Measurements from ENCODE around the gene PIAS2. TPM values are rescaled to one million over a fixed set of nuclear protein-coding genes. Genes with fewer than 3 reads are reported as not detected.
"Not testable (repeated sequence)": the region's sequence is repeated elsewhere in the genome, so short reads cannot be mapped to it uniquely, and the experiment has no call there.

Gene PIAS2
- total RNA-seq, 1 donor from 2014 or later = 59.9 TPM

DNA sequence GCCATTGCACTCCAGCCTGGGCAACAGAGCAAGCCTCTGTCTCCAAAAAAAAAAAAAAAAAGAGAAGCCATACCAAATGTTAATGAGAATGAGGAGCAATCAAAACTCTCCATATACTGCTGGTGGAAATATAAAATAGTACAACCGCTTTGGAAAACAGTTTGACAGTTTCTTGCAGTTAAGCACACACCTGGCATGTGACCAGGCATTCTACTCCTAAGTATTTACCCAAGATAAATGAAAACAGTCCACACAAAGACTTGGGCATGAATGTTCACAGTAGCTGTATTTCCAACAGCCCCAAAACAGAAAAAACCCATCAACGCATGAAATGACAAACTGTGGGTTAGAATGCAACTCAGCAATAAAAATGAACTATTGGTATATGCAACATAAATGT is 84.5 kb downstream of the PIAS2 start:
- no peak for DNase-seq (ENCODE audit: low spot score)

DNA sequence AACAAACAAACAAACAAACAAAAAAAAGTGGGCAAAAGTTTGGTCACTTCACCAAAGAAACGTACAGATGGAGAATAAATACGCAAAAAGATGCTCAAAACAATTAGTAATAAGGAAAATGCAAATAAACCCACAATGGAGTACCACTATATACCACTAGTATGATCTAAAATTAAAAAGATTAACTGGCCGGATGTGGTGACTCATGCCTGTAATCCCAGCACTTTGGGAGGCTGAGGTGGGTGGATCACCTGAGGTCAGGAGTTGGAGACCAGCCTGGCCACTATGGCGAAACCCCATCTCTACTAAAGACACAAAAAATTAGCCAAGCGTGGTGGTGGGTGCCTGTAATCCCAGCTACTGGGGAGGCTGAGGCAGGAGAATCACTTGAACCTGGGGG is 84.9 kb downstream of the PIAS2 start:
- DNase-seq (ENCODE audit: low spot score) = not testable (repeated sequence)

DNA sequence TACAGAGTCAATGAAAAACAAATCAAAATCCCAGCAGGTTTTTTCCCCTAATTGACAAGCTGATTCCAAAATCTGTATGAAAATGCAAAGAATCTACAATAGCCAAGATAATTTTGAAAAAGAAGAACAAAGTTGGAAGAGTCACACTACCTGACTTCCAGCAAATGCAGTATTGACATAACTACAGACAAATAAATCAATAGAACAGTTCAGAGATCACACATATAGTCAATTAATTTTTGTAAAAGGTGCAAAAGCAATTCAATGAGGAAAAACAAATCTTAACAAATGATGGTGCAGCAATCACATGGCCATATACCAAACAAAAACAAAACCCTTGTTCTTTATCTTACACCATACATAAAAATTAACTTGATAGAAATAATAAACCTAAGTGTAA is 85.9 kb downstream of the PIAS2 start:
- no peak for DNase-seq (ENCODE audit: low spot score)

- no peak for DNase-seq (ENCODE audit: low spot score)
These were observed 86.7 kb downstream of the PIAS2 start for GRCh38 chr18:46830633-46831032.

DNA sequence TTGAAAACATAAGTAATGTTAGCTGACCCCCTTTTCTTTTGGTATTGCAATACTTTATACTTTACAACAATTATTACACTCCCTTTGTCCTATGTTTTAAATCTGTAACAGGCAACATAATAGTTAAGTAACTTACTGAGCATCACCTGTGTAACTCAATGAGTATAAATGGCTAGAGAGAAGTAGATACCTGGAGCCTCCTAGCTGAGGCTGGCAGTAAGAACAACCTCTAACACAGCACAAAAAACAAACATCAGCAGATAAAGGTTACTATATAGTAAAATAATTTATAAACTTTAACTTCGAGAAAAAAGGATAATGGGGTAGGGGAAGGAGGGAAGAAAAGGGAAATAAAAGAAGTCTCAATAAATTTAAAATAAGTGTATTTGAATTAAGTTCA is 87.4 kb downstream of the PIAS2 start:
- DNase-seq (ENCODE audit: low spot score) = no peak

DNA sequence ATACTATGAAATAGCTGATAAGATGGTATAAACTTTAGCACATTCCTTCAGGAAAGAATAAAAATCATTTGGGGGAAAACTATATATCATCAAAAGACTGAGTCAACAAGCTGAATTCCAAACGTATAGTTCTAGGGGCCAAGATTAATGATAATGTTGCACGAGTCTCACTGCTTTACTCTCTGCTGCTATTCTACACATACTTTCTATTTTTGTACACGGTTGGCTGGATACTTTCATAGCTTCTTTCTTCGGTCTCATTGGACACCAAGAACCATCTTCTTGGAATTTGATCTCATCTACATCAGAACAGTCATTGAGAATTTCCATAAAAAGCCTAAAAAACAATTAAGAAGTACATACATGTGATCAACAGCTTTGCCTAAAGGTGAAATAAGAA is 87.8 kb downstream of the PIAS2 start:
- DNase-seq (ENCODE audit: low spot score) = no peak

DNA sequence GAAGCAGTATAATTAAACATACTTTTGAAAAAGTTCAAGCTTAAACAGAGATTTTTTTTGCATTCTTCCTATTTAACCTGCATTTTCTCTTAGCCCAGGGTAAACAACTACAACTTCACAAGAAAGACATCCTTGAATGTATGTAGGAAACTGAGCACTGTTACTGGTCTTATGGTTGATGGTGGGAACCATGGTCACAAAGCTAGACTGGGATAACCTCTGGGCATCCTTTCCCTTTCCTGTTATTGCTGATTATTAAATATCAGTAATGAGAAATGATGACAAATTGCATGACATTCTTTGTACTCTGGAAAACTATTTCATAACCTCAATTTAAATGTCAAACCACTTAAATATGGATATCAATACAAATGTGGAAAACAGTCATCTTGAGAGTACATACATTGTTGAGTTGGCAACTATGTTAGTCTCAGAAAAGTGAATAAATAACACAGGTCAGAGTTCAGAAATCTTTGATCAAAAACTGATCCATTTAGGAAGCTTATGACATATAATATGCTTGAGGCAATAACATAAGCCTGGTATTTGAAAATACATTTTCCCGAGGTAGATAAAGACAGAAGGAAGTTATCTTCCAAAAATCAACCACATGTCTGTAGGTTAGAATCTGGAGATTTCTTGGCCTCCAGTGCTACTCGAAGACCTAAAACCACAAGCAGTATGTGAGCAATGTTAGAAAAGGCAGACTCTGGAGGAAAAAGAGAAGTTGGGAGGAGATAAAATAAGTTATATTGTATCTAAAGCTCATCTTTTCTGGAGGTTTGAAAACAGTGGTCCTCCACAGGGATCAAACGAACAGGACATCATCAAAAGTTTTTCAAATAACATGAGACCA is 95.2 kb downstream of the PIAS2 start:
- no peak for DNase-seq (ENCODE audit: low spot score)

GRCh38 chr18:46820863-46821262 is 96.4 kb downstream of the PIAS2 start:
- no peak for DNase-seq (ENCODE audit: low spot score)

DNA sequence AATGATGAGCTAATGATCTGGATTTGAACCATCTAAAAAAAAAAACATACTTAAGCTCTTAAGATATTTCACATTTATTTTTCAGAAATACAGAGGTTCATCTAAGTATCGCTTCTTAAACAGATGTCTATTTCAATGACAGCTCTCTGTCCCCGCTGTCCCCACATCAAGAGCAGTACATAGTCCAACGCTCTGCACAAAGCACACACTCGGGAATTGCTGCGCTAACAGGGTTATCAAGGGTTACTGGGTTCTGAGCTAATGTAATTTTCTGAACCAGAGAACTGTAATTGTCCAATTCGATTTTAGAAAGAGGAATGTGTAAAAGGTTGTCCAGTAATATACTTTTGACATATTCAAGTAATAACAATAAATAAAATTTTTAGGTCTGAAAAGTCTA is 101.6 kb downstream of the PIAS2 start:
- DNase-seq (ENCODE audit: low spot score) = no peak

DNA sequence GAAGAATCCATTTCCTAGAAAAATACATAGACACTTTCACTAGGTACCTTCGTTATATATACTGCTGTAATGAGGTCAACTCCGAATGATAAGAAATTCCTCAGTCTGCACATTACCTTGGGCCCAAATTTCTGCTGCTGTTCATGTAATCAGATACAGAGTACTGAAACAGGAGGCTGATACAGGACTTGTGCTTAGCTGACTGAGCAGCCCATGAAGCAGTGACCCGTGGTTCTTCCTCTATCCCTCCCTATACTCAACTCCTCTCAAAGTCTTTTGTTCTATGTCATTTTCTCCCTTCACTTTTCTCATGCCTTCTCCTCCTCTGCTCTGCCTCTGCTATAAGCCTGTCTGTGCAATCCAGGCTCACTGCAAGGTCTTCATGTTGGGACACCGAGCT is 102.9 kb downstream of the PIAS2 start:
- no peak for DNase-seq (ENCODE audit: low spot score)

DNA sequence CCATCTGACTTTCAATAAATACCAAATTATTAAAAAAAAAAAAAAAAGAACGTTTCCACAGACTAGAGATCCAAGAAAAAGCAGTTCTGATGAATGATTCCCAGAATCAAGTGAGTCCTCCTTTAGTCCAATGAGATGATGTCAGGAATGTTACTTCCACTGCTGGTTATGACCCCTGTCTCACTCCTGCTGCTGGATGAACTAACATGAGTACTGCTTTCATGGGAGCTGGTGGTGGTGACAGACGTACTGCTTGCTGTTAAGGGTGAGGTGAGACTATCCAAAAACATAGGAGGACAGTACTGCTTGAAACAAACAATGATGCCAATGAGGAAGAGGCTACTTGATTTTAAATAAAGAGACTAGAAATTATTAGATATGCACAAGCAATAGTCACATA is 105.0 kb downstream of the PIAS2 start:
- no peak for DNase-seq (ENCODE audit: low spot score)

DNA sequence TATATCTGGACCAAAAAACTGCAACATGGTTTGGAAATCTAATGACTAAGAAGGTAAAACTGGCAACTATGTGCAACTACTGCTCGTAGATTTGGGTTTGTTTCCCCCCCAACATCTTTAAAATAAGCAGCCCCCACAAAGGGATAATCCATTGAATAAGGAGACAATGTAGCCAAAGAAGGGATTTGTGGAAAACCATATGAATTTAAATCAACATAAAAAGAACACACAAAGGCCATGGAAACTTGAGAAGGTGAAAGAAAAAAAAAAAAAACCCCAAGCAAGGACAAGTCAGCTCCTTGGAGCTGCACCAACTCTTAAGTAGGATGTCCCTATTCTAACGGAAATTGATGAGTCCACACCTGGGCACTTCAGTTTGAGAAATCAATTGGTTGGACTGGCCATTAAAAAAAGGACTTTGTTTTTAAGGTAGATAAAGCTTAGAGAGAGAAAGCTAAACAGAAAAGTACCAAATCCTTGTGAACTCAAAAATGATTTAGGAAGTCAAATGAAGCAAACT is 106.8 kb downstream of the PIAS2 start:
- DNase-seq (ENCODE audit: low spot score) = no peak

- DNase-seq (ENCODE audit: low spot score) = no peak
These were observed 108.2 kb downstream of the PIAS2 start for GRCh38 chr18:46809145-46809544.

DNA sequence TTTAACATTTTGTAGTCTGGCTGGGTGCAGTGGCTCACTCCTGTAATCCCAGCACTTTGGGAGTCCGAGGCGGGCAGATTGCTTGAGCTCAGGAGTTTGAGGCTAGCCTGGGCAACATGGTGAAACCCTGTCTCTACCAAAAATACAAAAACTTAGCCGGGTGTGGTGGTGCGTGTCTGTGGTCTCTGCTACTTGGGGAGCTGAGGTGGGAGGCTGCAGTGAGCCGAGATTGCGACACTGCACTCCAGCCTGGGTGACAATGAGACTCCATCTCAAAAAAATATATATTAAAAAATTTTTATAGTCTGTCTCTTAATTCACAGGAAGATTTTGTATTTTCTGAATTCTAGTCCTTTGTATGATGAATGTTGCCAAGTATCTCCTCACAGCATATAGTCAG is 121.4 kb downstream of the PIAS2 start:
- DNase-seq (ENCODE audit: low spot score) = not testable (repeated sequence)

DNA sequence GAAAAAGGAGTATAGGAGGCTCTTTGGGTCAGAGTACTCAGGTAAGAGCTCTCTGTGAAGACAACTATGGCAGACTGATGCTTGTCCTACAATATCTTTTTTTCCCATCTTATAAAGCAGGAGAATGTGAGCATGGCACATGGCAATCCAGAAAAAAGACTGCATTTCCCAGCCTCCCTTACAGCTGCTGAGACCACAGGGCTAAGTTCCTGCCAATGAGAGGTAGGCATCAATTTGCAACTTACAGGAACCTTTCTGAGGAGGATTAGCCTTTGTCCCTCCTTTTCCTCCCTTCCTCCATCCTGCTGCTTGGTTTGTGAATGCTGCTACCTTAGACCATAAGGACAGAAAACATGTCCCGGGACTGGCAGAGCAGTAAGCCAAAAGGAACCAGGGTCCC is 122.7 kb downstream of the PIAS2 start:
- no peak for DNase-seq (ENCODE audit: low spot score)

GRCh38 chr18:46793565-46793964 is 123.7 kb downstream of the PIAS2 start:
- DNase-seq (ENCODE audit: low spot score) = no peak

GRCh38 chr18:46789088-46789487 is 128.2 kb downstream of the PIAS2 start:
- no peak for DNase-seq (ENCODE audit: low spot score)

DNA sequence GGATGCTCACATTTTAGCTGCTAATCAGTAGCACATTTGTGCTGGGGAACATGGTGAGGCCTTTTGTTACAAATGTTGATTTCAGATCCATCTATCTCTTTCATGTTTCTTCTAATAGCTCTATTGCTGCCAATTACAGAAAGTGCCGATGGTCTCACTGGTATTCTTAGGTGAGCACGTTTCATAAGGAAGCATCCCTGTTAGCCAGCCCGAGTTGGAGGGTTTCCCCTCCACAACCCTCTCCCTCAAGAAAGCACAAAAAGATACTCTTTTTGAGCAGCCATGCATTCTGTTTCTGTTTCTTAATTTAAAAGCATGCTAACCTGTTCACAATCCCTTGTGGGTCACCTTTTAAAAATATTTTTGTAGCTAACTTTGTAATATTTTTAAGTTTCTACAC is 129.6 kb downstream of the PIAS2 start:
- no peak for DNase-seq (ENCODE audit: low spot score)

DNA sequence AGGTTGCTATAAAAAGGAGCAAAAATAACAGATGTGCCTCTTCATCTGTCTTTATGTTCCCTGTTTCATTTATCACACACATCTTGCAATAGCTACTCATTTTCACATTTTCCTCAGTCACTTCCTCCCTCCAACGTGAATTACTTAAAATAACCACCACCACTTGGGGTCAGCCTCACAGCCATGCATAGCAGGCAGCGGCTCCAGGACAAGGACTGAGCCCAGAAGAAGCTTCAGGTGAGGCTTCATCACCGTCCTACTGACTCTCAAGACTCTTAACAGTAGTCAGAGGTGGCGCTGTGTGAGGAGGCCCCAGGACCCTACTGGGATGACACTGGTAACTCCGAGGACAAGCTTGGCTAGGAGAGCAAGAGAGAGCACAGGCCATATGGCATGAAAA is 144.9 kb downstream of the PIAS2 start:
- no peak for DNase-seq (ENCODE audit: low spot score)

GRCh38 chr18:46771141-46771540 is 146.2 kb downstream of the PIAS2 start:
- no peak for DNase-seq (ENCODE audit: low spot score)

DNA sequence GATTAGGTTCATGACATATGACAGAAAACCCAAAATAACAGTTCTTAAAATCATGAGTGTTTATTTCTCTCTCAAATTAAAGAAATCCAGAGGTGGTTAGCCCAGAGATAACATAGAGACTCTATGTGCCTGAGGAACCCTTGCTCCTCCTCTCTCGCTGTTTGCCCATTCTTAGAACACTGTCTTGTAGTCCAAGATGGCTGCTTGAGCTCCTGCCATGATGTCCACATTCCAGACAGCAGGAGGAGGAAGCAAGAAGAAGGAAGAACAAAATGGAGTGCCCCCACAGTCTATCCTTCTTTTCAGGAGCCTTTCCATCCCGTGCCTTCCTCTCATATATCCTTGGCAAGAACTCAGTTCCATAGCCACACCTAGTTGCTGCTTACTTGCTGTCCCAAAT is 146.6 kb downstream of the PIAS2 start:
- no peak for DNase-seq (ENCODE audit: low spot score)

DNA sequence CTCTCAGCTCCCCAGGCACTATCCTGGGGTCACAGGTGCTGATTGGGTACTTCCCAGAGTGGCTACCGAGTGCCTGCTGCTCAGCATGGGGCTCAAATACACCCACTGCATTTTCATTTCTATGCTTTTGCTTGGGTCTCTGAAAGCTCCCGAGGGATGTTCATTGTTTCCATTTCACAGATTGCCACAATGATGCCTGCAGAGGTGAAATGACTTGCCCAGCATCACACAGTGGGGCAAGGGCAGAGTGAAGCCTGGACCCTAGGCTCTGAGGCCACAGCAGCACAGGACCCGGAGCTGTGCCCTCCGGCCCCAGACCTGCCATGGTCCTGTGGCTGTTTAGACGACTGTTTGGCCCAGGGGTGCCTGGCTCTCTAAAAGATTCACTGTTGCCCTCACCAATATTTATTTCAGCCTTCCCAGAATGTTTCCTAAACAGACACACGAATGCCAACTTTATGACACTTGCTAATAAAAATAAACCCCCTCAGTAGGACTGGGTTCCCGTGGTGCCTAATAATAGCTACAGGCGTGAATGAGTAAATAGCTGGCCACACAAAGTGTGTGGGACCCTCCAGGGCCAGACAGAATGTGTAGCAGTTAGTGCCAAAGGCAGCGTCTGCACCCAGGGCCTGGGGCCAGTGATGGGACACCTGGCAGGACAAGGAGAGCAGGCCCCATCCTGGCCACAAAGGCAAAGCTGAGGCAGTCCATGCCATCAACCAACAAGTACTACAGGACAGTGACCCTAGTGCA is 149.0 kb downstream of the PIAS2 start:
- no peak for DNase-seq (ENCODE audit: low spot score)

DNA sequence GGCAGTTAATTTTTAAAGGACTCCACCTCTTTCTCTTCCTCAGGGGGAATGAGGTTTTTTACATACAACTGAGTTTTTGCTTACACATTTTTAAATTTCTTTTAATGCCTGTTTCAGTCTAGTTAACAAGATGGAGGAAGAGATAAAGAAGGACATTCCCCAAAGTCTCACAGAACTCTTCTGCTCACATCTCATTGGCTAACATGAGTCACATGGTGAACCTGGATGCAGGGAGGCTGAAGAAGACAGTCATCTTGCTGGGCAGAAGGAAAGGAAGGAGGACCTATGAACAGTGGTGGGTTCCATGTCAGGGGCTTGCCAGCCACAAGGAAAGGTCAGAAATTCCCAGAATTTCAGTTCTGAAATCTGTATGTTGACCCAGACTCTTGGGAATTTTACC is 150.1 kb downstream of the PIAS2 start:
- DNase-seq (ENCODE audit: low spot score) = no peak

All from ureter (tissue), 1 donor.